GM19023 (cell line): ENCODE data around the gene SCUBE1.

Experiments used
- ATAC-seq: cut with Tn5 transposase; IDR thresholded peaks from one replicate; pipeline ENCODE4 v1.9.1; 2021; ENCODE audit warnings: mild to moderate bottlenecking, moderate library complexity; ENCODE audit not compliant: unreplicated experiment

The SCUBE1 gene

DNA sequence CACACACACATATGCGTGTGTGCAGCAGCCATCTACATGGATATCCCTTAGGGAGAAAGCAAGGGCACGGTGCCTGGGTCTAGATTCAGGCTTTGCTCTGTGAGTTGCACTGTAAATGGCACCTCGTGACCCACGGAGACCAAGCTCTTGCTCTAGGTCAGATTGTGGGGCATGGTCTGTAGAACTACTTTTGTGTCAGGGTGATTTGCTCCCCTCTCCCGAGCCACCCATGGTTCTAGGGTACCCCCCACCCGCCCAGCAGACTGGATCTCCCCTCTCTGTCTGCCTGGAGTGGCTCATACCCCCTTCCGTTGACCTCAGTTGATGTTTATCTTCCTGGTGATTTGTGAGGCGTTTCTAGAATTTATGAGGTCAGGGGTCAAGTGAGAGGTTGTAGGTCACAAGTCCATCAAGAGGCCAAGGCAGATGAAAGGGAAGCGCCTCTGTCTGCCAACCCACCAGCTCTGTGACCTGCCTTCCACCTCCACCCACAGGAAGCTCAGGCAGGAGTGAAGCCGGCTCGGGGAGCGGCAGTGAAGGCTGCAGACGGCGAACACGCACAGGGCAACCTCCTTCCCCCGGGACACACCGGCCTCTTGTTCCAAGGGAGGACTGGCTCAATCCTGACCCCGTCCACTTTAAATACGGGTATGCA lies 80.1 kb downstream of the SCUBE1 start:
- ATAC-seq = no peak

DNA sequence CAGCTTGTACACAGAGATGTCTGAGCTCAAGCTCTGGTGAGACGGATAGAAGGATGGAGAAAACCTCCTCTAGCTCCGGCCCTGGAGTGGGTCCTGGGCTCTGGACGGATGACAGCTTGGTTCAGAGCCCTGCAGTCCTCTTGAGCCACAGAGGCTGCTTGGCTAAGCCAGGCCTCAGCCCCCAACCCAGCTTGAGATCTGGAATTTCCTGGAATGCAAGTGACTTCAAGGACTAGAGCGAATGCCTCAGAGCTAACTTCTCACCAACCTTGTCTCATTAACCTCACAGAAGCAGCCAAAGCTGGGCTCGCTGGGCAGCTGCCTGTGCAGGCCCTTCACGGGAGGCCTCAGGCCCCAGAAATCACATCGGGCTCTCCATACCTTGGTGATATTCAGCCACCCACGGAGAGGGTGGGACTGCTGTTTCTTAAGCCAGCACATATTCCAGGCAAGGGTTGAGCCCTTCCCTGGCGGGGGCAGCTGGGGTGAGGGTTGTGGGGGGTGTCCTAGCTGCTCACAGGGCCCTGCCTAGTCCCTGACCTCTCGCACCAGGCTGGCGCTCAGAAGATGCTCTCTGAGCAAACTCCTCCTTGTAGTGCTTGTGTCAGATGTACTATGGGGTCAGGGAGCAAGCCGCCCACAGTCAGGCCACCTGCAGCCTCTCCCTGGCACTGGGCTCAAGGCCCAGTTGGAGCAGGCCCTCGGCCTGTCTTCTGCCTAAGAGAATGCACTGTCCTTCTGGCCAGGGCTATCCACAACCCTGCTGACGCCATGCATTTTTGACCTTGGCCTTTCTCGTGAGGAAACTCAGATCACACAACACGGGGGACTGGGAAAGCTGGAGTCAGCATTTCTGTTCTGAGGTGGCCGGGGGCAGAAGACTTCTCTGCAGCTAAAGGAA lies 82.6 kb downstream of the SCUBE1 start:
- ATAC-seq = no peak

GRCh38 chr22:43257961-43258360 lies 85.2 kb downstream of the SCUBE1 start:
- ATAC-seq = no peak

GRCh38 chr22:43257549-43257948 lies 85.6 kb downstream of the SCUBE1 start:
- no peak for ATAC-seq

DNA sequence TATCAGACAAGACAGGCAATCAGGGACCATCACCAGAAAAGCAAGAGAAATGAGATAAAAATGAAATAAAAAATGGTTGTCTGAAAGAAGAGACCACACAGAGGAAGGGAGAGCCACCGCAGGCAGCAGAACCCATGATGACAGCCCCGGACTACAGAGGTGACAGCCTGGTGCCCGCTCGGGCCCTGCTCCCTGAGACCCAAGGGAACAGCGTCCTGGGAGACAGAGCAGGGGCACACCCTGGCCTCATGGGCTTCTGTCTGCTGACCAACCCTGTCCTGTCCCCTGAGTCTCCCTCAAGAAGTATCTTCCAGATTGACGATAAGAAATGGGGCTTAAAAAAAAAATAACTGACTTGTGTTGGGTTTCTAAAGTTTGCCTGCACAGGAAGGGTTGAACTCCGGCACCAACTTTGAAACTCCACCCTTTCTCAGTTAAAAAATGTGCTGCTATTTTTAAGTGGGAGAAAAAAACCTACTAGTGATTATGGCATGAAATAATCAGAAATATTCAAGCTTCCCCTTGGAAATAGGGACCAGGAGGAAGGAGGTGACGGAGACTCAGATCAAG lies 86.1 kb downstream of the SCUBE1 start:
- no peak for ATAC-seq

DNA sequence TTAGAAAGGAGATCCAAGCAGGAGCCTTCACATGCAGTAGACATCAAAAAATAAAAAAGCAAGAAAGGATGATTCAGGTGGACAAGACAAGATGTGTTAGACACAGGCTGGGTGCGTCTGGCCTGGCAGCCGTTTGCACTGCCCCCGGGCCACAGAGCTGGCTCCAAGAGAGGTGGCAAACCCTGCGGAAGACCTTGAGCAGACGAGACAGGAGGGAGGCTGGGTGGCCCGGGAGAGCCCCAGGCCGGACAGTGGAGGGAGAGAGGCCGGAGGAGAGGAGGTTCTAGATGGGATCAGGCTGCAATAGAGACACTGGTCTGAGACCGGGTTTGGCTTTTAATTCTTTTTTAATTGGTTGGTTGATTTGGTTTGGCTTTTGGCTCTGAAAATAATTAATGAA lies 86.6 kb downstream of the SCUBE1 start:
- ATAC-seq = no peak

- ATAC-seq = no peak
These were observed 87.9 kb downstream of the SCUBE1 start for GRCh38 chr22:43255299-43255698.

DNA sequence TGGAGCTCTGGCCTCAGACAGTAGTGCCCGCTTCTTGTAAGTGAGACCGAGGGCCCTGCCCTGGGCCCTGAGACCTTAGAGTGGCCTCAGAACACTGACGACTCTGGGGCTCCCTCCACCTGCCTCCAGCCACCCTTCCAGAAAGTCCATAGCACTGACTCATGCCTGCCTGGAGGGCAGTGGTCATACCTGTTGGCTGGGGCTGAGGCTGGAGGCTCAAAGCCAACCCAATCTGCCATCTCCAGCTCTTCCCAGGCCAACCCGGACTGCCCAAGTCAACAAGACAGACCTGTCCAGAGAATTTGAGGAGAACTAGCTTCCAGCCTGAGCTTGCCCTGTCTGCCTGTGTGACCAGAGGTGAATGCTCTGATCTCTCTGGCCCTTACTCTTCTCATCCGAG lies 89.3 kb downstream of the SCUBE1 start:
- ATAC-seq = no peak

GRCh38 chr22:43252319-43252718 lies 90.9 kb downstream of the SCUBE1 start:
- no peak for ATAC-seq

DNA sequence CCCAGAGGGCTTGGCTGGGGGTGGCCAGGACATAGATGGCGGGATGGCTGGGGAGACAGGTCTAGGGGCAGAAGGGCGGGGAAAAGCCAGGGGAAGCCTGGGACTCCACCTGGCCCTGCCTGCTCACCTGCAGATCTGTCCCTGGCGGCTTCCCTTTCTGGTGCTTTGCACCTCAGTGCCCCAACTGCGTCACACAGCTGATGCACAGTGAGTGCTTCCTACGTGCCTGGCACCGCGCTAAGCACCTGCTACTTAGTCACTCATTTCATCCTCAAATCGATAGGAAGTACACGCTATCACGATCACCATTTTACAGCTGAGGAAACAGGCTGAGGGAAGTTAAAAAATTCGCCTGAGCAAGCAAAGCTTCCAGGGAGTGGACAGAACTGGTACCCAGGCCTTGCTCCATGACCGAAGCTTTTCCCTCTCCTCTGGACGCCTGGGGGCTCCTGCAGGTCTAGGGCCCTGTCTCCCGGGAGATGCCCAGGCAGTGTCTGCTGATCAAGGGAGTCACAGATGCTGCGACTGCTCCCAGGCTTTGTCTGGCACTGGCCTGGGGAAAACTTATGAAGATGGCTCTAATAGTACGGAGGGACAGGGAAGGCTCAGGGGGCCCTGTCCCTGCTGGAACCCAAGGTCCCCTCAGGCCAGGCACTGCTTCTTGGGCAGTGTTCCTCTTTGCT lies 93.2 kb downstream of the SCUBE1 start:
- ATAC-seq = no peak

- no peak for ATAC-seq
These were observed 95.5 kb downstream of the SCUBE1 start for GRCh38 chr22:43247546-43248260.

DNA sequence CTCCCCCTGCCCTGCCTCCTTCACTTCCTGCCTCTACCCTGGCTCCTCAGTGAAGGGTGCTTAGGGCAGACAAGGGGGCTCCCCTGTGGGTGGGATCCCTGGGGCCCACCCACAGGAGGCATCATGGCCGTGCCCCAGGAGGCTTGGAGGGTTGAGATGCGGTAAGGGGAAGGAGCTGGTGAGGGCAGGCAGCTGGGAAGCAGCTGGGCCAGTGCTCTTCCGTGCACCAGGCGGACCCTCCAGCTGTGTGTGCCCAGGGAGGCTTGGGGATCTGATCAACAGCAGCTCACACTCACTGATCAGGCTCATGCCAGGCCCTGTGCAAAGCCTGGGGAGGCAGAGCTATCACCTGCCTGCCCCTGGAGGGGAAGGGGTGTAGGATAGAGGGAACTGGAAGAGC lies 97.0 kb downstream of the SCUBE1 start:
- ATAC-seq = no peak

DNA sequence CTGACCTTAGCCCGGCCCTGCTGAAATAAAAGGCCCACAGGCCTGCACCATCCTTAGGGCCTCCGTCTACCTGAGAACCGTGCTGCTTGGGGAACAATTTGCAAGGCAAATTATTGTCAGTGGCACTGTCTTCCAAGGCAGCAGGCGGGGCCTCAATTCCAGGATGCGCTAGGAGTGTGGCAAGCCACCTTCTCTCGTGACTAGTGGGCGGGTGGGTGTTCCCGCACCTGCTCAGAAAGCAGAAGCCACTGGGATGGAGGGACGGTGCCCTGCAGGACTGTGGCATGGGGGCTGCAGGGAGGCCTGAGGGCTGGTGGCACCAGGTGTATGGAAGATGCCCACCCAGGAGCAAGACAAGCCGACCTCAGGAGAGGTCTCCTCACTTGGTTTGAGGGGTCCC lies 97.5 kb downstream of the SCUBE1 start:
- ATAC-seq = no peak

DNA sequence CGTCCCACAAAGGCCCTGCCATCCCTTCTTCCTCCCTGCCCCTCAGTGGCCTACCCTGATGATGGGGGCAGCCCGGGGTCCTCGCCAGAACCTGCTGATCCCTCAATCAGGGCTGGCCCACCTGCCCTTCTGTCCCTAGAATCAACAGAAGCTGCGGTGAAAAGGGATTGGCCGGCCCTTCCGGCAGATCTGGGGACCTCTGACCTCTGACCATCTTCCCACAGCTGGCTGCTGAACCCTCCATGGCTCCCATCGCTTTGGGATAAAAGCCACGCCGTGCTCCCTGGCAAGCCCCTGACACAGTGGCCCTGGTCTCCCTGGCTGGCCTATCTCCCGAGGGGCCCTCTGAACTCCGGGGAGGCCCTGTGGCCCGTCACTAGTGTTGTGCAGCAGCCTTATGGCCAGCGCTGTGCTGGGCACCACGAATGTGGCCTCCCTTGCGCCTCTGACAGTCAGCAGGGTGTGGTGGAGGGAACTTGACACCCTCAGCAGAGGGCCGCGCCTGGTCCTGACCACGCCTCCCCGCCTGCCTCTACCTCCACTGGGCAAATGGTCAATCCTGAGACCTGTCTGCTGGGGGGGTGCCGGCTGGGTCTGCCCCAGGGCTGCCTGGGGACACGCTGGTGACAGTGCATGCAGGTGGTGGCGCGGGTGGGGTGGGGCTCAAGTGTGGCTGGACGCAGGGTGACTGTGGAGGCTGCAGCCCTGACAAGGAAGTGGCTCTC lies 98.2 kb downstream of the SCUBE1 start:
- no peak for ATAC-seq

GRCh38 chr22:43244402-43244801 lies 98.8 kb downstream of the SCUBE1 start:
- no peak for ATAC-seq

DNA sequence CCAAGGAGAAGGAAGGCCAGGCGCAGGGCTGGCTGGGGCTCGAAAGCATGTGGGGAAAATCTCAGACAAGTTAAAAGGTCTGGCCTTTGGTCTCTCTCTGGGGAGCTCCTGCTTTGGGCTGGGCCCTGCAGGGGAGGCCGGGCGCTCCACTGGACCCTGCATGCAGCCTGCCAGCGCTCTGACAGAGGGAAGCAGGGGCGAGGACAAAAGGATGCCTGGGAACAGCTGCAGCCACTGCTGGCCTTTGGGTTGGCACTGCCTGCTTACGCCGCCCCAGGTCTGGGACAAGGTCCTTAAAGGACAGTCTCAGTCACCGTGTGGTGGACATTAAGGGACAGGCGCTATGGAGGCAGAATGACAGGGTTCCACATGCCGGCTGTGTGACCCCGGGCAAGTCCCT lies 99.8 kb downstream of the SCUBE1 start:
- no peak for ATAC-seq

- ATAC-seq = no peak
These were observed 100.5 kb downstream of the SCUBE1 start for GRCh38 chr22:43242627-43243026.

- no peak for ATAC-seq
These were observed 101.3 kb downstream of the SCUBE1 start for GRCh38 chr22:43241699-43242386.

- no peak for ATAC-seq
These were observed 102.0 kb downstream of the SCUBE1 start for GRCh38 chr22:43241138-43241597.
